Testis (tissue), 3 donors: Measurements from ENCODE around the gene IVL. TPM values are rescaled to one million over a fixed set of nuclear protein-coding genes. Genes with fewer than 3 reads are reported as not detected.

ENCODE experiments used
- DNase-seq: peaks from one replicate; pipeline ENCODE4 v3.0.0-alpha.2; 2019
- H3K27ac ChIP-seq, 2 donors: fragments of 200-600 bp; sonication (generic); one replicate each; pipeline ENCODE4 v1.5.1; 2019
- H3K27me3 ChIP-seq: fragments of 200-600 bp; sonication (generic); one replicate; pipeline ENCODE4 v1.5.1; 2019
- H3K36me3 ChIP-seq: fragments of 200-600 bp; sonication (generic); one replicate; pipeline ENCODE4 v1.5.1; 2017; ENCODE audit warnings: low read depth; ENCODE audit errors: missing control alignments
- H3K4me1 ChIP-seq: fragments of 200-600 bp; sonication (generic); one replicate; pipeline ENCODE4 v1.5.1; 2019
- H3K4me3 ChIP-seq, 2 donors: fragments of 200-600 bp; sonication (generic); one replicate each; pipeline ENCODE4 v1.5.1; 2017 to 2019
- H3K9me3 ChIP-seq: fragments of 200-600 bp; sonication (generic); one replicate; pipeline ENCODE4 v1.5.1; 2017
- CTCF ChIP-seq, 3 experiments: fragments of 450-650 bp in 2 of 3; fragments of 200-600 bp in 1 of 3; sonication (generic) in 1 of 3; IDR thresholded peaks; one replicate each; pipeline ENCODE4 v1.5.1; 2016 to 2019; ENCODE audit warnings: antibody characterized with exemption in 3 of 3, mild to moderate bottlenecking in 2 of 3, moderate library complexity in 1 of 3
- POLR2A ChIP-seq: fragments of 450-650 bp; IDR thresholded peaks from one replicate; pipeline ENCODE4 v1.6.1; 2017; ENCODE audit warnings: antibody characterized with exemption, mild to moderate bottlenecking, moderate library complexity
- WGBS, 2 donors: methylation state at CpG; one replicate each; pipeline ENCODE4 v1.1.5; 2018; 5-methylcytosine and 5-hydroxymethylcytosine counted together
- intact Hi-C: fragments of 100-400 bp; cut with DNase I; formaldehyde crosslinking; loops from one replicate; pipeline ENCODE4 v1.15.1; 2023; ENCODE audit warnings: low total_unique reads
- polyA plus RNA-seq: library from polyadenylated mRNA; stranded (reverse); fragments of 350-450 nt; fragmentation: Illumina TruSeq; extraction: RNeasy Lipid Tissue Mini Kit (QIAGEN cat#74804); gene quantifications from one replicate; pipeline ENCODE4 v1.2.3, GENCODE V29; 2014; ENCODE audit warnings: low read depth, low replicate concordance; ENCODE audit not compliant: insufficient read depth
- total RNA-seq, 2 donors: library from RNA; depleted of rRNA; stranded (reverse); fragments of >200 nt; gene quantifications; one replicate each; pipeline ENCODE4 v1.2.3, GENCODE V29; 2016

The IVL gene
- total and polyA plus RNA-seq, 3 donors from 2014 or later: not detected

DNA sequence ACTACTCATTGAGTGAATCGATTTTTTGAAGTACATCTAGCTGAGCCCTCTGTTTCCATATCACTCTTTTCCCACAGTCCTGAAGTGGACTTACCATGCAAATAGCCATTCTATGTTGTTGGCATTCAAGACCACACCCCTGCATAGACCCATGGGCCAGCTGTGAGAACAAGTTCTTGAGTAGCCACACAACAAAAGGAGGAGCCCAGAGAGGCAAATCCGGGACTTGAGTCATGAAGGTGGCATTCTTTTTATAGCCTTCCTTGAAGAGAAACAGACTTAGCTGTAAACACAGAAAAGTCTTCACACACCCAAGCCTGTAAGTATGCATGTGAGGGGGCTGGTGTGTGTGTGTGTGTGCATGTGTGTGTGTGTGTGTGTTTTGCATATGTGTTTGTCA is 24.9 kb downstream of the IVL start:
- Histone ChIP-seq H3K27me3 (no peaks in the 10 kb centered on the region), H3K36me3 (no peaks in the 10 kb centered on the region), H3K9me3 (no peaks in the 10 kb centered on the region), H3K4me1 (no peaks in the 10 kb centered on the region), H3K4me3 (no peak overlapping the region), H3K27ac (no peak overlapping the region)
- no peak for DNase-seq
- TF ChIP-seq CTCF (IDR thresholded peaks at IDR 0.05) (no peak), POLR2A (no peak)
- intact Hi-C loops: no loop called here
- 82 to 83% methylated on average over 2 of the region's 2 CpGs for WGBS, 2 donors

- no peaks in the 10 kb centered on the region for H3K9me3 ChIP-seq
- no peak overlapping the region for H3K4me3 ChIP-seq
- H3K4me1 ChIP-seq: no peaks in the 10 kb centered on the region
- WGBS, 2 donors: 97 to 100% methylated on average over 1 of the region's 1 CpG
- no peak for DNase-seq
- H3K27me3 ChIP-seq: no peaks in the 10 kb centered on the region
- no peak for TF ChIP-seq POLR2A
- no peak for TF ChIP-seq CTCF (IDR thresholded peaks at IDR 0.05)
- intact Hi-C loops: no loop called here
- no peak overlapping the region for H3K27ac ChIP-seq
- H3K36me3 ChIP-seq: no peaks in the 10 kb centered on the region
These were observed 32.3 kb downstream of the IVL start for GRCh38 chr1:152940614-152941013.

DNA sequence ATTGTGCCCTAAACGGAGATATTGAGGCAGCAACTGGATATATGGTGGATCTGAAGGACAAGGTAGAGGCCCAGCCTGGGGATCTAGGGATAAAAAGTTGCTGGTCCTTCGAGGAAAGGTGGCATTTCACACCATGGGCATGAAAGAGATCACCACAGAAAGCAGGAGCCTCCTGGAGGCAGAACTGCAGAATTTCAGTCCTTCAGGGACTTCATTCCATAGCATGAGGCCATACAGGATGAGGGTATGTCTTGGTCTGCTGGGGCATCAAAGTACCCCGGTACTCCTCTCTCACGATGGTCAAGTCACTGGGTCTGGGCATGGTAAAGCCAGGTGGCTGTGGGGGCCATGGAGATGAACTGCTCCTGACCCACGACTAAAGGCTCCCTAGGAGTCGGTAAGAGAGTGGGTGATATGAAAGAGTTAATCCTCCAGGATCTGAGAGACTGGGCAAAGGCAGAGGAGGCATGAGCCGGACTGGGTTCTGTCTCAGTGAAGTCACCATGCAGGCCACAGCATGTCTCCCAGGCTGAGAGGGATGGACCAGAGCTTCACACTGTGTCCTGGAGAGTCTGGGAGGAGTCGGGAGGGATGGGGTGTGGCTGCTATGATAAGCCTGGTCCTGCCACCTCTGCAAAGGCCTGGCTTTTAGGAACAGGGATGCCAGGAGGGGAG is 32.8 kb downstream of the IVL start:
- TF ChIP-seq POLR2A: no peak
- no peak for TF ChIP-seq CTCF (IDR thresholded peaks at IDR 0.05)
- no peak for DNase-seq
- 82% methylated on average over 3 to 8 of the region's 8 CpGs for WGBS, 2 donors
- Histone ChIP-seq H3K27ac (no peak overlapping the region), H3K9me3 (no peaks in the 10 kb centered on the region), H3K27me3 (no peaks in the 10 kb centered on the region), H3K4me1 (no peaks in the 10 kb centered on the region), H3K36me3 (no peaks in the 10 kb centered on the region), H3K4me3 (no peak overlapping the region)
- intact Hi-C loops: no loop called here

- no peak for TF ChIP-seq POLR2A
- no peak for TF ChIP-seq CTCF (IDR thresholded peaks at IDR 0.05)
- Histone ChIP-seq H3K36me3 (no peaks in the 10 kb centered on the region), H3K9me3 (no peaks in the 10 kb centered on the region), H3K4me3 (no peak overlapping the region), H3K4me1 (no peaks in the 10 kb centered on the region), H3K27ac (no peak overlapping the region), H3K27me3 (no peaks in the 10 kb centered on the region)
- DNase-seq: no peak
- intact Hi-C loops: no loop called here
- WGBS, 2 donors: 78 to 91% methylated on average over 2 of the region's 2 CpGs
These were observed 33.8 kb downstream of the IVL start for GRCh38 chr1:152942161-152942560.

DNA sequence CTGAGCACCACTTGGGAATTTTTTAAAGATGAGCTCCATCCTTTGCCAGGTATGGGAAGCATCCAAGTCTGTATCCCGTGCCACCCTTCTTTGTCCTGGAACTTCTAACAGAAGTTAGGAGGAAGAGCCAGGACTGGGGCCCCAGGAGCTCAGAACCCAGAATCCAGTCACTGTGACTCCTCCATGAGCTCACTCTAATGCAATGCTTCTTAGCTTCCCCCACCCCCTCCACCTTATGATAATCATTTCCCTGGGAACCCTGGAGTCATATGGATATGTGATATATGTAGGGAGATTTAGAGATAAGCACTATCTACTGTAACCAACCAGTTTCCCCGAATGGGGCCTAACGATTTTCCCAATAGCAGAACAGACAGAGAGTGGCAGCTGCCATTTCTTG is 37.9 kb downstream of the IVL start:
- Histone ChIP-seq H3K4me3 (no peak overlapping the region), H3K9me3 (no peaks in the 10 kb centered on the region), H3K27me3 (no peaks in the 10 kb centered on the region), H3K36me3 (no peaks in the 10 kb centered on the region), H3K4me1 (no peaks in the 10 kb centered on the region), H3K27ac (no peak overlapping the region)
- DNase-seq: no peak
- 77 to 85% methylated on average over 3 of the region's 3 CpGs for WGBS, 2 donors
- TF ChIP-seq CTCF (IDR thresholded peaks at IDR 0.05) (no peak), POLR2A (no peak)
- intact Hi-C loops: no loop called here
